ENCODE measurements around the gene RALGAPA2.
"Not testable (repeated sequence)": the region's sequence is repeated elsewhere in the genome, so short reads cannot be mapped to it uniquely, and the experiment has no call there.

RALGAPA2 gene

DNA sequence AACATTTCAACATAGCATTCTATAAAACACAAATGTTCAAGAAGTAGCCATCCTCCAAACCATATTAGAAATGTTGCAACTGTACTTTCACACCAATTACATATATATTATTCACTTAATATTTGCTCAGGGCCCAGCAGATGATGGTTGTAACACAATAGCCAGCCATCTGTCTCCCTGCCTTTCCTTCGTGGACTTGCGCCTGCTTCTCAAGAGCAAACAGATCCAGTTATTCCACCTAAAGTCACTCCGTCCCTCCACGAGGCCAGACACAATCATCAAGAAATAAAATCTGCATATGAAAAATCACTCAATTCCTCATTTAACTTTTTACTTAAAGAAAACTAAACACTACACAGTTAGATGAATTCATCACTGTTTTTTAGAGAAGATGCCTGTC, 160.4 kb downstream of the RALGAPA2 start:
- no peak for DNase-seq
- TF ChIP-seq POLR2A (IDR thresholded peaks at IDR 0.05; ENCODE audit: low read length) (no peak), GATA1 (IDR thresholded peaks at IDR 0.05; ENCODE audit: low read depth, low read length) (no peak)

DNA sequence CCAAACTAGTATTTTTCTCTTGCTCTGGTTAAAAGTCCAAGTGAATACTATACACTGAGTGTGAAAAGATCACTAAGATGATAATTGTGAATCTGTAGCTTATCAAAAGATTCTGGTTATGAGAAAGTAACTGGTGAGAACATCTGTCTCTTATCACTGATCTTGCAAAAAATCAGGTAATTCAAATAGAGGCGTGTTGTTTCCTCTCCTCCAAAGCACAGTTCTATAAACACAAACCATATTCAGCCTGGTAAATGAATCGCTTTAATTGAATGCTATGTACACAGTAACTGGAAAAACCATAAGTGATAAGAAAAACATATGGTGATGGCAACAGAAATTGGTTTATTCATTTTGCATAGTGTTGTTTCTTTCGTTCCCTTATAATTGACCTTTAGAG, 161.0 kb downstream of the RALGAPA2 start:
- no peak for DNase-seq
- TF ChIP-seq GATA1 (IDR thresholded peaks at IDR 0.05; ENCODE audit: low read depth, low read length) (no peak), POLR2A (IDR thresholded peaks at IDR 0.05; ENCODE audit: low read length) (no peak)

DNA sequence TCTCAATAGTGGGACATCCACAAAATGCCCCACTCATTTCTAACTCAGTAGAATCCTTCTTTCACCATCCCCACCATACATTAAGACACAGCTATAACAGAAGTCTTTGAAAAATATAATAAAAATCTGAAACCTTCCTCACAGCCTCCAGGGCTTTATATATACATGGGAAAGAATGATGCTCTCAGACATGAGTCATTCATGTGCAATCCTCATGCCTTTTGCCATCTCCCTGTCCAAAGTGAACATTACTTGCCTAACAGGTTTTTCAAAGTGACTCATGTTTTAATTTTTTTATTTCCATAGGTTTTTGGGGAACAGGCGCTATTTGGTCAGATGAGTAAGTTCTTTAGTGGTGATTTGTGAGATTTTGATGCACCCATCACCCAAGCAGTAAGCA, 162.7 kb downstream of the RALGAPA2 start:
- DNase-seq = no peak
- no peak for TF ChIP-seq POLR2A (IDR thresholded peaks at IDR 0.05; ENCODE audit: low read length)
- TF ChIP-seq GATA1 (IDR thresholded peaks at IDR 0.05; ENCODE audit: low read depth, low read length) = no peak

DNA sequence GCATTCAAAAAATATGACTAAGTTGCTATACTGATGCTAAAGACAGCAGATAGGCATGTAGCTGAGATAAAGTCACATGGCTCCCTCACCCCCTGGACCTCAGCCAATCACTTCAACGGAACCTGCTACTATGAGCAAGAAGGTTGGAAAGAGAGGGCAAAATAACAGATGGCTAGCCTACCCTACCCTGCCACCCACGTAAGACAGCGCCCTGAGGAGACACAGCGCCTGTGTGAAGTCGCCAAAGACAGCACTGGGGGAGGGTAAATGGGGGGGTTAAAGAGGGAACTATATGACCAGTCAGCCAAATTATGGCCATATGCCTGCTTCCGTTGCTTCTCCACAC, 163.2 kb downstream of the RALGAPA2 start:
- peak in 1 of 2 experiments; percentile 2 for DNase-seq
- TF ChIP-seq GATA1 (IDR thresholded peaks at IDR 0.05; ENCODE audit: low read depth, low read length) = no peak

DNA sequence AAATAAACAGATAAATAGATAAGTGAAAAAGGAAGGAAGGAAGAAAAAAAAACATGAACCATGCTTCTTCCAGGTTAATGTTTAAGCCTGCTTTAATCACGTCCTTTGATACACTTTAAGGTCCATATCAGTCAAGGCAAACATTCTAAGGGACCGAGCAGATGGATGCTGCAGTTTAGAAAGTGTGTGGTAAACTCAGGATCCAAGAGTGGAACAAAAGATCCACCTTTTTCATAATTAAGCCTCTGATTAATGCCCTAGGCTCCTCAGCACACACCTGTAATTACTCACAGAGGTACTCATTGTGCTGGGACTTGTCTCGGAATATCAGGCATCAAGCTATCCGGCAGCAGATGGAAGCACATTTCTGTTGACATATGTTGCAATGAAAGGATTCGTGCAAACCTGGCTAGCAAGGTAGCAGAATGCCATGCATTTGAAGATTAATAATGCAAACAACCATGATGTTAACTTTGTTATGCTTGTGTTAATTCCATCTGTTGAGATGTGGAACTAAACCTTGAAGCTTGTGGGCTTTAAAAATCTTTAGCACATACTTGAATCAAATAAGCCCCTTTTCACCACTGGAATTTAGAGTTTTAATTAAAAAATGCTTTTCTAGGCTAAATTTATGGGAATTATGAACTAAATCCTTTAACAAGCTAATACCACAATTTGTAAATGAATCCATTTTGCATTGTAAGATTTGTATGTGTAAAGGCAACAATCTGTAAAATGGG, 163.7 kb downstream of the RALGAPA2 start:
- TF ChIP-seq GATA1 (IDR thresholded peaks at IDR 0.05; ENCODE audit: low read depth, low read length) (no peak), POLR2A (IDR thresholded peaks at IDR 0.05; ENCODE audit: low read length) (no peak)
- DNase-seq = no peak

DNA sequence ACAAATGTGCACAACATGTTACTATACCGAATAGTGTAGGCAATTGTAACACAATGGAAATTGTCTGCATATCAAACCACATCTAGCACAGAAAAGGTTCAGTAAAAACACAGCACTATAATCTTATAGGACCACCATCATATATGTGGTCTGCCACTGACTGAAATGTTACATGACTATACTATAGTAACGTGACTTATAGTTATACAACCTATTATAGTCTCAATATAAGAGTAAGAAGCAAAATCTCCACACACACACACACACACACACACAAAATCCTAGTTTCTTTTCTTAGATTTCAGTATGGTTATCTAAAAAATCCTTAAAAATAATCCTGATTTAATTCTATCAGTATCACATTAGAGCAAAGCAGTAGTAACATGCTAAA, 164.6 kb downstream of the RALGAPA2 start:
- no peak for DNase-seq
- TF ChIP-seq GATA1 (IDR thresholded peaks at IDR 0.05; ENCODE audit: low read depth, low read length) = no peak
- no peak for TF ChIP-seq POLR2A (IDR thresholded peaks at IDR 0.05; ENCODE audit: low read length)

DNA sequence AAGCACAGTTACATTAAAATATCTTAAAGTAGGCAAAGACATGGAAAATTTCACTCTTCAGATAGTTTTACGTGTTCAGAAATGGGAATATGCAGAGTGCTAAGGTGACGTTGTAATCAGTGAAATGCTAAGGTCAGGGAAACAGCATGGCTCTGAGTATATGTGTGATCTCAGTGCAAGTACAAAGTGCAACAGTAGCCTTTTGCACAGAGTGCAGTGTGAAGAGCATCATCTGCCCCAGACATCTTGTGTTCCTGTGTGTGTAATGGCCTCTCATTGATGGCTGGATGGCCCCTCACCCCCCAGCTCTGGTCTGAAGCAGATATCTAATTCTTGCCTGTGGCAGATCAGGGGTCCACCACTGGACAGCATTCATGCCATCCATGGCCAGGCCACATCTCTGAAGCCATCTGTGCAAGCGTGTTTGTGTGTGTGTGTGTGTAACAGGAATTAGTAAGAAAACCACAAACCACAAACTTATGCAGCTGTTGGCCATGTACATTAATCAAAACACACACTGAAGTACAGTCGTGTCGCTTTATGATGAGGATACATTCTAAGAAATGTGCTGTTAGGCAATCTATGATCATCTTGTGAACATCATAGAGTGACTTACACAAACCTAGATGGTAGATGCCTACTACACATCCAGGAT, 165.1 kb downstream of the RALGAPA2 start:
- TF ChIP-seq POLR2A (IDR thresholded peaks at IDR 0.05; ENCODE audit: low read length) (no peak), GATA1 (IDR thresholded peaks at IDR 0.05; ENCODE audit: low read depth, low read length) (no peak)
- DNase-seq = no peak

DNA sequence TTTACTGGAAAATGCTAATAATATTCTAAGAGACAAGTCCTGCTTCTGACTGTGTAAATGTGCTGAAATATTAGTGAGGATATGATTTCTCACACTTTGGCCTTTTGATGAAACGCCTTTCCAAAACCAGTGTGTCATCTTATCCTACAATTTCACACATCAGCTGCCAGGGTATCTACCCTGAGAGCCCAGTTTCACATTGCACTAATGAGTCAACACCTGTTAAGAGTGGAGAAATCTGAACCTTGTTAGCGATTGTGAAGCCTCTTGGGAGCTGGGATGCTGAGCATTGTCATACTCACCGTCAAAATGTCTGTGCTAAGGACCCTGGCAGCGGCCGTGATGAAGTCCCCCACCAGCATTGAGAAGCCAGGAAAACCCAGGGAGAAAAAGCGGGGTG, 166.0 kb downstream of the RALGAPA2 start:
- TF ChIP-seq POLR2A (IDR thresholded peaks at IDR 0.05; ENCODE audit: low read length) (no peak), GATA1 (IDR thresholded peaks at IDR 0.05; ENCODE audit: low read depth, low read length) (no peak)
- DNase-seq = no peak

DNA sequence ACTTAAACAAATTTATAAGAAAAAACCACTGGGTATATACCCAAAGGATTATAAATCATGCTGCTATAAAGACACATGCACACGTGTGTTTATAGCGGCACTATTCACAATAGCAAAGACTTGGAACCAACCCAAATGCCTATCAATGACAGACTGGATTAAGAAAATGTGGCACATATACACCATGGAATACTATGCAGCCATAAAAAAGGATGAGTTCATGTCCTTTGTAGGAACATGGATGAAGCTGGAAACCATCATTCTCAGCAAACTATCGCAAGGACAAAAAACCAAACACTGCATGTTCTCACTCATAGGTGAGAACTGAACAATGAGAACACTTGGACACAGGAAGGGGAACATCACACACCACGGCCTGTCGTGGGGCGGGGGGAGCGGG, 169.1 kb downstream of the RALGAPA2 start:
- not testable (repeated sequence) for DNase-seq

DNA sequence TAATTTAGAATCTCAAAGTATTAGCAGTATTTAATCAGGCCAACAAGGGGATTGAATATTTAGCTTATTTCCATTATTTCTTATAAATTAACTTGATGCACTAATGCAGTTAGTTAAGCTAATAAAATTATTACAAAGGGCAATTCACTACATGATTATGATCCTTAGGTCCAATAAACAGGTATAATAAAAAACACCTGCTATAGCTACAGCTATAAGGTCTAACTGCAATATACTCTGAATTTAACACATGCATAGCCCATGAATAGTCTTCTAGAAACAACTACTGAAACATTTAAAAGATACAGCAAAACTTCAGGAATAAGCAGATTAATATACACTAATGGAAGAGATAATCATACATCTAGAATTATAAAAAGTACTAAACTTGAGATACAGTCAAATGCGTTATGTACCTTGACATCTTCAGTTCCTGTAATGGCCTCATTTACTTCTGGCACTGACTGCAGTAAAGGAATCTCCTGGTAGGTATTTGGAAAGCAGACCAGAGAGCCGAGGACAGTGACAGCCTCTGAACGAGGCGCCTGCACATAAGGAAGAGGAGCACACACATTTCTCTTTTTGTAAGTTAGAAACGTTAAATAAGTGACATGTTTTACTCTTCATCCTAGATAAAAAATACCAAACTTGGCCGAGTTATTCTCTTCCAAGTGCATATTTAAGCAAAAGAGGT, 176.1 kb downstream of the RALGAPA2 start:
- DNase-seq = no peak

DNA sequence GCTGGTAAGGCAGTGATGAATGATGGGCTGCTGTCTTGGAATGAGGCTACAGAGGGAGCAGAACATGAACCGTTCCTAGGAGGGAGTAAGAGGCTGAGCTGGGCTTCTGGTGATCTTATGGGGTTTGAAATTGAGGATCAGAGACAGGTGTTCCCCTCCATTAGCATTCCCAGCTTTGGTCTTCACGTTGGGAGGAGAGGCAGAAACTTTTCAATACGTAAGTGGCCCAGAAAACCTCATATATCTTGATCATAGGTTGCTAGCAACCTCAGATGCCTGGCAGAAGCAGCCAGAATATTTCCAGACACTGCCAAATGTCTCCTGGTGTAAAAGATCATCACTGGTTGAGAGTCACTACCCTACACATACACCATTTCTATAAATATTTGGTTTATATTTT, 177.4 kb downstream of the RALGAPA2 start:
- TF ChIP-seq POLR2A (IDR thresholded peaks at IDR 0.05; ENCODE audit: low read length) = no peak
- no peak for TF ChIP-seq GATA1 (IDR thresholded peaks at IDR 0.05; ENCODE audit: low read depth, low read length)
- no peak for DNase-seq

More for the DNA sequence above, 176.1 kb downstream of the RALGAPA2 start:
- TF ChIP-seq POLR2A (IDR thresholded peaks at IDR 0.05; ENCODE audit: low read length) (no peak), GATA1 (IDR thresholded peaks at IDR 0.05; ENCODE audit: low read depth, low read length) (no peak)

DNA sequence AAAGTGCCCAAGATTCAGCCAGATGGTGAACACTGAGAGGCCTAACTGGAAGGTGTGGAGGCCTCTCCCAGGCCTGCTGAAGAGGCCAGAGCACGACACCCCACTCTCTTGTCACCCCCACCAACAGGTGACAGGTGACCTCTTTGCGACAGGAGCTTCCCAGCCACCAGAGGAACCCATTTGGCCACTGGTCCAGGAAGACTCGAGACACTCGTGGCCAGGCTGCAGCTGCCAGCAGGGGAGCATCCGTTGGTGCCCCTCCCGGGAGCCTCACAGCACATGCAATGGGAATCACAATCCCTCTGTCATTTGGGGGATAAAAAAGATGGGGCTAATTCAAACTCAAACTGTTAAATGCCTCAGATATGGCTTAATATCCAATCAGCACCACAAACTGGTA, 181.2 kb downstream of the RALGAPA2 start:
- no peak for DNase-seq
- TF ChIP-seq POLR2A (IDR thresholded peaks at IDR 0.05; ENCODE audit: low read length) = no peak
- TF ChIP-seq GATA1 (IDR thresholded peaks at IDR 0.05; ENCODE audit: low read depth, low read length) = no peak

DNA sequence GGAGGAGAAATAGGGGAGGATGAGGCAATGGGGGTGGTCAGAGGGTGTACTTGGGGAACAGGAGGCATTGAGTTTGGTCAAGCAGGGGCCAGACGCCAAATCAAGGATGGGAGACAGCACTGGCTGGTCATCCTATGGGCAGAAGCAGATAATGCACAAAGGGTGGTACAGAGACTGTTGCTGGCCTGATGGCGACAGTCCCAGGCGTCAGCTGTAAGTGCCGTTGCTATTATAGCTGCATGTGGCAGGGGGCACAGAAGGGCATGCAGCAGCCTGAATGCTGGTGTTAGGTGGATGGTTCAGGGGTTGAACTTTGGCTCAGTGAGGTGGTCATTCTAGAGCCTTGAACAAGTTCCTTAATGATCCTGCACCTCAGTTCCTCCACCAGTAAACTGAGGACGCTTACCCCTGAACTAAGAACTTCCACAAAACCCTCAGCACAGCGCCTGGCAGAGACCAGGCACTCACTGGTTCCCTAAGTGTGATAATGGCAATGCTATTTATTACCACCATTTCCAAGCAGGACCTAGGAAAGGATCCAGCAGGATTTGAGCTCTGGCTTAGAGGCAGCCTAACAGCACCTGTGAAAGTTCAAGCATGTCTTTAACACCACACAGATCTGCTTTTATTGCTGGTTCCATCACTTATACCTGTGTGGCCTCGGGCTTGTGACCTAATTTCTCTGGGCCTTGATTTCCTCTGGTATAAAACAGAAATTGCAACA, 181.9 kb downstream of the RALGAPA2 start:
- no peak for DNase-seq
- TF ChIP-seq POLR2A (IDR thresholded peaks at IDR 0.05; ENCODE audit: low read length) (no peak), GATA1 (IDR thresholded peaks at IDR 0.05; ENCODE audit: low read depth, low read length) (no peak)

DNA sequence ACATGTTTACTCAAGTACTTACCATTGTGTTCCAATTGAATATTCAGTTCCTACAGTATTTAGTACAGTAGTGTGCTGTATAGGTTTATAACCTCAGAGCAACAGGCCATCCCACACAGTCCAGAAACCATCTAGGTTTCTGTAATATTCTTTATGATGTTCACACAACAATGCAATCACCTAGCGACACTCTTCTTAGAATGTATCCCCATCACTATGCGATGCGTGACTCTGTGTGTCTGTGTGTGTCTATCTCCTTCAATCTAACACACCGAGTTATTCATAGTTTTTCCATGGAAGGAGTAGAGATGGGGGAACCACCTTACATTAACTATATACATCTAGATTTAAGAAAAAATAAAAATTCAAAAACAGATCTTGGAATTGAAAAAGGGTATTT, 182.8 kb downstream of the RALGAPA2 start:
- TF ChIP-seq GATA1 (IDR thresholded peaks at IDR 0.05; ENCODE audit: low read depth, low read length) = no peak
- no peak for TF ChIP-seq POLR2A (IDR thresholded peaks at IDR 0.05; ENCODE audit: low read length)
- DNase-seq = no peak
